Stimulated activated CD8-positive, alpha-beta memory T cell treated with anti-CD3 and anti-CD28 coated beads, Interleukin-15, amount 100 ng/mL, for 4 hours (primary cell): ENCODE results near the gene TOR3A.

Experiments
- DNase-seq, 2 donors: peaks; one replicate each; pipeline ENCODE4 v3.0.0-alpha.2; 2020; ENCODE audit warnings: low read depth in 2 of 2

TOR3A gene

GRCh38 chr1:179066471-179066870 lies 15.4 kb upstream of the TOR3A start:
- DNase-seq: no peak

GRCh38 chr1:179077396-179077795 lies 4.5 kb upstream of the TOR3A start:
- DNase-seq: no peak

GRCh38 chr1:179079113-179079761 lies 2.6 kb upstream of the TOR3A start:
- no peak for DNase-seq

- peak in 1 of 2 donors; percentile 10 for DNase-seq
These were observed 794 bp upstream of the TOR3A start for GRCh38 chr1:179080866-179081686.

DNA sequence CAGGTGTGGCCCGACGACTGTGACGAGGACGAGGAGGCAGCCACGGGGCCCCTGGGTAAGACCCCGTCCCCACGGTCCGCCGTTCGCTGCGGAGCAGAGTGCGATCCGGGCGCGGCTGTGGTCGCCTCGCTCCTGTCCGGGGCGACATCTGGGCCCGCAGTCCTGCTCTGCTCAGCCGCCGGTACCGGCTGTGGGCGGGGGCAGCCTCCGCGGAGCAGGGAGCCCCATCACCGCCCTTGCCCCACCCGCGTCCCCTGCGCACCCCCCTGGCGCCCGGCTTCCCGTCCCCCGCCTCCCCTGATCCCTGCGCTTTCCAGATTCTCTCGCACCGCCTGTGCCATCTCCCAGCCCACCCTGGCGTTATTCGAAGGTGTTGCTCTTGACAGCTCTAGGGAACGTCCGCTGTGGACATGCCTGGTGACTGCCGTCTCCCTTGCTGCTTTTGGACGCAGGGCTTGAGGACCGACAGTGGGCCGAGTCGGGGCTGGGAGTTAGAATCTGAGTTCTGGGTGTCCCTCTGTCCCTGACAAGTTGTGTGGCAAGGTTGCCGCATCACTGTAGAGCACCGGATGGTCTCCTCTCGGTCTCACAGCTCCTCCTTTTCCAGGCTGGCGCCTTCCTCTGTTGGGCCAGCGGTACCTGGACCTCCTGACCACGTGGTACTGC lies 596 bp downstream of the TOR3A start:
- peak in 1 of 2 donors; percentile 5 for DNase-seq

- DNase-seq: no peak
These were observed 1.1 kb downstream of the TOR3A start for GRCh38 chr1:179082999-179083335.

DNA sequence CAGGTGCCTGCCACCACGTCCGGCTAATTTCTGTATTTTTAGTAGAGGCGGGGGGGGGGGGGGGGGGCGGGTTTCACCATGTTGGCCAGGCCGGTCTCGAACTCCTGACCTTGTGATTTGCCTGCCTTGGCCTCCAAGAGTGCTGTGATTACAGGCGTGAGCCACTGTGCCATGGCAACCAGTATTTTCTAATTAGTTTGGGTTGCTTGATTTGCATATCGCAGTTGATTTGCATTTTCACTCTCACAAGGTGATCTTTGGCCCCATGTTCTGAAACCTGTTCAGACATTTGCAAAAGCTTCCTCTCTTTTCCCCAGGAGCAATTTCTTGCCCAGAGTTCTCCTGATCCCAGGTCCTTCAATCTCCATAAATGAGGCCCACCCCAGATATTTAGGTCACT lies 1.7 kb downstream of the TOR3A start:
- DNase-seq: no peak

GRCh38 chr1:179087665-179088064 lies 5.8 kb downstream of the TOR3A start:
- no peak for DNase-seq

GRCh38 chr1:179089827-179090482 lies 8.1 kb downstream of the TOR3A start:
- no peak for DNase-seq

GRCh38 chr1:179090522-179090921 lies 8.7 kb downstream of the TOR3A start:
- no peak for DNase-seq

GRCh38 chr1:179090923-179091322 lies 9.1 kb downstream of the TOR3A start:
- no peak for DNase-seq

GRCh38 chr1:179091691-179092165 lies 9.9 kb downstream of the TOR3A start:
- no peak for DNase-seq

- DNase-seq: no peak
These were observed 11.1 kb downstream of the TOR3A start for GRCh38 chr1:179092896-179093461.

GRCh38 chr1:179094818-179095217 lies 12.9 kb downstream of the TOR3A start:
- no peak for DNase-seq

DNA sequence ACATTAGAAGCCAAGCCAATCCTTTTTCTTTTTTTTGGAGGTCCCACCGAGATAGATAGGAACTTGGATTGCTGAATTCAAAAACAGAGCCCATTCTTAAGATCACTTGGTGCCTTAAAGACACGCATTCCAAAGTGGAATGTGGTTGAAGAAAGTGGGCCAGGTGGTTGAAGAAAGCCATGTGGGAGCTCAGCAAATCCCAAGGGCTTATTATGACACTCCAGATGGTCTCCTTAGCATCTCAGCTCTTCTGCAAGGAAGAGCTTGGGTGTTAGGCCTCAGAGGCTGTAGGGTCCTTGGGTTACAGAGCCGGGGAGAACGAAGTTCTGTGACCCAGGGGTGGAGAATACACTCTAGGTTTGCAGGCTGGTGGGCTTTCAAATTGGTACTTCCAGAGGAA lies 13.5 kb downstream of the TOR3A start:
- DNase-seq: no peak

DNA sequence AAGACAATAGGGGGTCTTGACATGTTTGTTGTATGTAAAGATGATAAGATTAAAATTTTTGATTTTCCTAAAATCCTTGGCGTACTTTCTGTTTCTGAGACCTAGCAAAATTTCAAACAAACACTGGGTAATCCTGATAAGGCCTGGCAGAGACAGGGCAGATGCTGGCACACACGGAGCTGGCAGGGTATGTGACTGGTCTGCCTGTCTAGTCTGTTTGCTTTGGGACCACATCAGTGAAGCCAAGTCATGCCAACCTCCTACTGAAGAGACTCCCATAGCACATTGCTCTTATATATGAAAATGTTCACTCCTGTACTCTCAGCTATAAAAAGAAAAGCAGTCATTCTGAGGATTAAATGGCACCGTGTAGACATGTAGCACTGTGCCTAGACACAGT lies 14.1 kb downstream of the TOR3A start:
- DNase-seq: no peak

GRCh38 chr1:179099891-179100290 lies 18.0 kb downstream of the TOR3A start:
- DNase-seq: no peak

GRCh38 chr1:179101566-179101965 lies 19.7 kb downstream of the TOR3A start:
- no peak for DNase-seq

- DNase-seq: no peak
These were observed 22.1 kb downstream of the TOR3A start for GRCh38 chr1:179103999-179104398.

GRCh38 chr1:179104611-179105250 lies 22.9 kb downstream of the TOR3A start:
- DNase-seq: no peak

GRCh38 chr1:179105393-179105792 lies 23.5 kb downstream of the TOR3A start:
- DNase-seq: no peak
